H9 (cell line): ENCODE data around the gene MRC1. TPM values are rescaled to one million over a fixed set of nuclear protein-coding genes. Genes with fewer than 3 reads are reported as not detected.

Experiments
- DNase-seq: peaks from one replicate; pipeline ENCODE4 v3.0.0-alpha.2; 2017
- H2AFZ ChIP-seq: one replicate; pipeline ENCODE4 v1.6.1; 2013; ENCODE audit warnings: mild to moderate bottlenecking, low read length, control low read depth, moderate library complexity
- H2AK5ac ChIP-seq: 2 replicates; pipeline ENCODE4 v1.6.1; 2013; ENCODE audit warnings: low read length, control low read depth, mixed read lengths; ENCODE audit not compliant: insufficient read length
- H2BK120ac ChIP-seq: one replicate; pipeline ENCODE4 v1.6.1; 2013; ENCODE audit warnings: low read depth, mild to moderate bottlenecking, low read length, control low read depth, inconsistent platforms; ENCODE audit not compliant: poor library complexity, severe bottlenecking
- H2BK12ac ChIP-seq: 2 replicates; pipeline ENCODE4 v1.6.1; 2013; ENCODE audit warnings: low read length, control low read depth, mixed read lengths, low read depth; ENCODE audit not compliant: insufficient read length
- H2BK15ac ChIP-seq: 2 replicates; pipeline ENCODE4 v1.6.1; 2013; ENCODE audit warnings: low read depth, low read length, control low read depth
- H2BK20ac ChIP-seq: one replicate; pipeline ENCODE4 v1.6.1; 2013; ENCODE audit warnings: low read depth, mild to moderate bottlenecking, low read length, control low read depth, inconsistent platforms; ENCODE audit not compliant: poor library complexity, severe bottlenecking
- H2BK5ac ChIP-seq: 2 replicates; pipeline ENCODE4 v1.6.1; 2013; ENCODE audit warnings: low read length, control low read depth, mixed read lengths; ENCODE audit not compliant: insufficient read length
- H3K14ac ChIP-seq: 2 replicates; pipeline ENCODE4 v1.6.1; 2013; ENCODE audit warnings: low read length, control low read depth; ENCODE audit not compliant: insufficient read depth
- H3K18ac ChIP-seq: 2 replicates; pipeline ENCODE4 v1.6.1; 2013; ENCODE audit warnings: low read depth, mild to moderate bottlenecking, mixed read lengths, low read length, control low read depth; ENCODE audit not compliant: insufficient read length
- H3K23ac ChIP-seq: 2 replicates; pipeline ENCODE4 v1.6.1; 2013; ENCODE audit warnings: low read length, control low read depth, mixed read lengths, low read depth; ENCODE audit not compliant: insufficient read length
- H3K23me2 ChIP-seq: 2 replicates; pipeline ENCODE4 v1.6.1; 2013; ENCODE audit warnings: low read depth, mild to moderate bottlenecking, mixed read lengths, low read length, control low read depth; ENCODE audit not compliant: insufficient read length, poor library complexity, severe bottlenecking
- H3K27ac ChIP-seq: 2 replicates; pipeline ENCODE4 v1.5.1; 2013; ENCODE audit warnings: low read length, control low read depth, mixed read lengths, low read depth; ENCODE audit not compliant: insufficient read length
- H3K27me3 ChIP-seq: 2 replicates; pipeline ENCODE4 v1.6.1; 2013; ENCODE audit warnings: low read length, control low read depth, inconsistent platforms; ENCODE audit not compliant: insufficient read depth
- H3K4ac ChIP-seq: 2 replicates; pipeline ENCODE4 v1.6.1; 2013; ENCODE audit warnings: low read depth, mild to moderate bottlenecking, control low read depth, inconsistent platforms, low read length, moderate library complexity
- H3K4me1 ChIP-seq: 2 replicates; pipeline ENCODE4 v1.6.1; 2013; ENCODE audit warnings: low read length, control low read depth, inconsistent platforms; ENCODE audit not compliant: insufficient read depth
- H3K4me2 ChIP-seq: 2 replicates; pipeline ENCODE4 v1.6.1; 2013; ENCODE audit warnings: low read length, control low read depth, mixed read lengths; ENCODE audit not compliant: insufficient read length, insufficient read depth
- H3K56ac ChIP-seq: 2 replicates; pipeline ENCODE4 v1.6.1; 2013; ENCODE audit warnings: low read depth, mild to moderate bottlenecking, mixed read lengths, low read length, control low read depth; ENCODE audit not compliant: insufficient read length
- H3K79me1 ChIP-seq: 2 replicates; pipeline ENCODE4 v1.6.1; 2013; ENCODE audit warnings: low read depth, mild to moderate bottlenecking, moderate library complexity, low read length, control low read depth, inconsistent platforms; ENCODE audit not compliant: insufficient read depth, poor library complexity, severe bottlenecking
- H3K79me2 ChIP-seq: 2 replicates; pipeline ENCODE4 v1.6.1; 2013; ENCODE audit warnings: low read length, control low read depth, inconsistent platforms; ENCODE audit not compliant: insufficient read depth
- H3K9ac ChIP-seq: 2 replicates; pipeline ENCODE4 v1.6.1; 2013; ENCODE audit warnings: low read length, control low read depth, mixed read lengths; ENCODE audit not compliant: insufficient read length; ENCODE audit errors: extremely low read depth
- H3K9me3 ChIP-seq: one replicate; pipeline ENCODE4 v1.6.1; 2013; ENCODE audit warnings: low read depth, low read length, inconsistent platforms; ENCODE audit not compliant: control insufficient read depth
- H3T11ph ChIP-seq: one replicate; pipeline ENCODE4 v1.6.1; 2013; ENCODE audit warnings: mild to moderate bottlenecking, low read length, control low read depth, inconsistent platforms
- H4K20me1 ChIP-seq: one replicate; pipeline ENCODE4 v1.6.1; 2013; ENCODE audit not compliant: control insufficient read depth, insufficient read length, insufficient read depth
- H4K5ac ChIP-seq: 2 replicates; pipeline ENCODE4 v1.6.1; 2013; ENCODE audit warnings: low read depth, mild to moderate bottlenecking, mixed read lengths, low read length, control low read depth; ENCODE audit not compliant: insufficient read length
- H4K8ac ChIP-seq: replicated peaks from 2 replicates; pipeline ENCODE4 v1.6.1; 2013; ENCODE audit warnings: low read length, control low read depth, mixed read lengths, low read depth; ENCODE audit not compliant: insufficient read length
- H4K91ac ChIP-seq: 2 replicates; pipeline ENCODE4 v1.6.1; 2013; ENCODE audit warnings: low read depth, mild to moderate bottlenecking, moderate library complexity, mixed read lengths, low read length, control low read depth; ENCODE audit not compliant: insufficient read length
- H3K27ac Mint-ChIP-seq, 3 experiments: 2 replicates in 2 of 3; 3 replicates in 1 of 3; pipeline ENCODE4 v1.8.0; 2020 to 2021; ENCODE audit warnings: mixed read lengths in 3 of 3, mild to moderate bottlenecking in 1 of 3, moderate library complexity in 1 of 3
- H3K27me3 Mint-ChIP-seq: 2 replicates; pipeline ENCODE4 v1.8.0; 2021; ENCODE audit warnings: low read depth, mild to moderate bottlenecking, moderate library complexity, mixed read lengths
- H3K36me3 Mint-ChIP-seq, 3 experiments: 2 replicates in 2 of 3; 3 replicates in 1 of 3; pipeline ENCODE4 v1.8.0; 2020 to 2021; ENCODE audit warnings: low read depth in 3 of 3, mixed read lengths in 3 of 3; ENCODE audit not compliant: insufficient read depth in 1 of 3
- H3K4me1 Mint-ChIP-seq, 2 experiments: 2 replicates each; pipeline ENCODE4 v1.8.0; 2020; ENCODE audit warnings: mixed read lengths in 2 of 2
- H3K4me3 Mint-ChIP-seq, 2 experiments: 2 replicates in 1 of 2; 3 replicates in 1 of 2; pipeline ENCODE4 v1.8.0; 2020 to 2021; ENCODE audit warnings: mild to moderate bottlenecking in 2 of 2, mixed read lengths in 2 of 2, moderate library complexity in 1 of 2
- H3K9me3 Mint-ChIP-seq, 2 experiments: 2 replicates in 1 of 2; 3 replicates in 1 of 2; pipeline ENCODE4 v1.8.0; 2020; ENCODE audit warnings: mild to moderate bottlenecking in 2 of 2, mixed read lengths in 2 of 2, moderate library complexity in 1 of 2
- CTCF ChIP-seq: fragments of 200-600 bp; sonication (generic); conservative IDR thresholded peaks from 3 replicates; pipeline ENCODE4 v1.8.0; 2021; ENCODE audit warnings: antibody characterized with exemption, mild to moderate bottlenecking
- WGBS: extraction: QIAGEN DNeasy Blood & Tissue Kit; methylation state at CpG from one replicate; pipeline ENCODE4 v1.1.7; 2013; ENCODE audit warnings: missing lambda C conversion rate, low lambda C conversion rate, mixed read lengths; ENCODE audit not compliant: insufficient read length; ENCODE audit errors: extremely low coverage; 5-methylcytosine and 5-hydroxymethylcytosine counted together
- total RNA-seq: library from RNA; stranded (reverse); gene quantifications from 2 replicates; pipeline ENCODE4 v1.2.1, GENCODE V29; 2021

Gene MRC1
- total RNA-seq, 1 experiment from 2014 or later = not detected

- Histone ChIP-seq H3K9ac (no peak overlapping the region), H2BK20ac (no peak overlapping the region), H3K23ac (no peak overlapping the region), H2BK15ac (no peak overlapping the region), H3K79me2 (no peaks in the 10 kb centered on the region), H3K14ac (no peak overlapping the region), H2BK12ac (no peak overlapping the region), H4K20me1 (no peaks in the 10 kb centered on the region), H3K79me1 (no peaks in the 10 kb centered on the region), H3K27ac (no peak overlapping the region), H4K91ac (no peak overlapping the region), H3K4me1 (no peaks in the 10 kb centered on the region), H2AFZ (no peak overlapping the region), H4K5ac (no peak overlapping the region), H3K4me2 (no peak overlapping the region), H3K4ac (no peak overlapping the region), H3K56ac (no peak overlapping the region), H3K27me3 (no peaks in the 10 kb centered on the region), H3T11ph (no peak overlapping the region), H3K18ac (no peak overlapping the region), H3K9me3 (no peaks in the 10 kb centered on the region), H3K23me2 (no peaks in the 10 kb centered on the region), H2AK5ac (no peak overlapping the region), H4K8ac (no peak overlapping the region), H2BK120ac (no peak overlapping the region), H2BK5ac (no peak overlapping the region)
- no peaks in the 10 kb centered on the region for H3K9me3 Mint-ChIP-seq
- no peaks in the 10 kb centered on the region for H3K27me3 Mint-ChIP-seq
- WGBS = no CpG with 5 or more reads among the region's 13 CpGs
- peak overlapping the region; percentile 71 to 96 (median 73); a peak in 4 of 7 replicates for H3K27ac Mint-ChIP-seq
- DNase-seq = no peak
- no peak for TF ChIP-seq CTCF
- no peaks in the 10 kb centered on the region for H3K36me3 Mint-ChIP-seq
- H3K4me1 Mint-ChIP-seq = peaks cover 5 to 6% of the 10 kb centered on the region in 2 experiments
- H3K4me3 Mint-ChIP-seq = no peak overlapping the region
These were observed 21.8 kb upstream of the MRC1 start for GRCh38 chr10:17787087-17787961.
